Ovary (tissue), 10 donors: ENCODE results near the gene ZFP1. TPM values are rescaled to one million over a fixed set of nuclear protein-coding genes. Genes with fewer than 3 reads are reported as not detected.

Source experiments
- DNase-seq, 5 donors: peaks; one replicate each; pipeline ENCODE4 v3.0.0-alpha.2; 2019 to 2020
- H3K27ac ChIP-seq, 2 donors: fragments of 200-600 bp; one replicate each; pipeline versions ENCODE4 v1.5.1 to v1.8.0; 2019 to 2022
- H3K27me3 ChIP-seq: fragments of 200-600 bp; one replicate; pipeline ENCODE4 v1.8.0; 2022
- H3K36me3 ChIP-seq: fragments of 200-600 bp; sonication (generic); one replicate; pipeline ENCODE4 v1.5.1; 2019
- H3K4me1 ChIP-seq: one replicate; pipeline ENCODE4 v1.8.1; 2013; ENCODE audit warnings: mild to moderate bottlenecking, moderate library complexity; ENCODE audit not compliant: insufficient read depth
- H3K4me3 ChIP-seq: fragments of 200-600 bp; sonication (generic); one replicate; pipeline ENCODE4 v1.5.1; 2017
- H3K9me3 ChIP-seq, 2 donors: fragments of 200-600 bp in 1 of 2; sonication (generic) in 1 of 2; one replicate each; pipeline versions ENCODE4 v1.5.1 to v1.8.1; 2013 to 2019; ENCODE audit warnings: mild to moderate bottlenecking in 1 of 2, moderate library complexity in 1 of 2
- EP300 ChIP-seq: sonication (generic); formaldehyde crosslinking; IDR thresholded peaks from one replicate; pipeline ENCODE4 v1.6.1; 2017; ENCODE audit warnings: antibody characterized with exemption
- POLR2A ChIP-seq: fragments of 450-650 bp; IDR thresholded peaks from one replicate; pipeline ENCODE4 v1.6.1; 2017; ENCODE audit warnings: antibody characterized with exemption, mild to moderate bottlenecking, moderate library complexity
- whole genome bisulfite sequencing, 3 donors: extraction: QIAGEN DNeasy Blood & Tissue Kit in 1 of 3; methylation state at CpG; one replicate each; pipeline versions ENCODE4 v1.1.5 to v1.1.7; 2013 to 2017; 5-methylcytosine and 5-hydroxymethylcytosine counted together
- intact Hi-C, 4 donors: fragments of 100-400 bp; cut with DNase I; formaldehyde crosslinking; loops; one replicate each; pipeline versions ENCODE4 v1.11.0 to v1.15.1; 2022 to 2023
- long read RNA-seq, 3 donors: library from polyadenylated mRNA in 2 of 3; unstranded in 2 of 3; transcript quantifications; one replicate each; pipeline ENCODE4 v2.0.0 and lab custom pipeline, GENCODE V29; 2021 to 2026
- polyA plus RNA-seq, 2 donors: library from polyadenylated mRNA; stranded (reverse); fragments of 200-250 nt in 1 of 2; fragments of 350-450 nt in 1 of 2; fragmentation: Illumina TruSeq in 1 of 2; extraction: RNeasy Lipid Tissue Mini Kit (QIAGEN cat#74804) in 1 of 2; gene quantifications; one replicate each; pipeline ENCODE4 v1.2.3, GENCODE V29; 2013 to 2014
- total RNA-seq, 7 donors: library from RNA; depleted of rRNA in 2 of 7; stranded (reverse); fragments of >200 nt in 2 of 7; fragmentation: NEBNext Ultra II Directional in 3 of 7; extraction: Animal tissue kit (Norgen Biotek cat#: 25700) in 3 of 7; gene quantifications; one replicate each; pipeline versions ENCODE4 v1.1.0 to v1.2.4, GENCODE V29; 2016 to 2023
- TF ChIP-seq, protein P1 (sequence below), 3 donors: fragments of 450-650 bp in 2 of 3; fragments of 200-600 bp in 1 of 3; IDR thresholded peaks; one replicate each; pipeline versions ENCODE4 v1.5.1 to v1.8.0; 2016 to 2022; ENCODE audit warnings: antibody characterized with exemption in 3 of 3, mild to moderate bottlenecking in 1 of 3
- donor health status: DM: no; HTN: no; CAD: no; lungs with moderate emphysema.
- donor health status: DM: no; HTN: no; CAD: no.
- donor health status: Bipolar disorder and iron deficiency.
- donor health status: DM: yes; HTN: yes; CAD: no.
- donor health status: DM: no; HTN: no; CAD: no.
- donor health status: DM: yes; HTN: yes; CAD: no.

ZFP1 gene
- total RNA-seq (10 to 100 TPM in 6 of 7 donors, 1 to 10 TPM in 1; 7.9 to 22.3 (median 13.5) TPM), polyA plus RNA-seq (10 to 100 TPM in 1 of 2 donors, 1 to 10 TPM in 1; 7.2 to 15.7 TPM)
- long read RNA-seq, donor 1, transcript ZFP1-209 (4 exons, 1,457 nt) = major isoform, 9 of 14 reads
- long read RNA-seq, donor 1, partial matches to known transcripts = 1 of 14 reads
- long read RNA-seq, donor 1, other reads (novel, unspliced or antisense) = 0 of 14 reads
- long read RNA-seq, donor 2, transcript ZFP1-209 (4 exons, 1,457 nt) = major isoform, 7 of 8 reads
- long read RNA-seq, donor 2, partial matches to known transcripts = 0 of 8 reads
- long read RNA-seq, donor 2, other reads (novel, unspliced or antisense) = 0 of 8 reads
- long read RNA-seq, donor 3, transcript ZFP1-209 (4 exons, 1,457 nt) = major isoform, 15 of 30 reads
- long read RNA-seq, donor 3, partial matches to known transcripts = 3 of 30 reads
- long read RNA-seq, donor 3, other reads (novel, unspliced or antisense) = 7 of 30 reads

DNA sequence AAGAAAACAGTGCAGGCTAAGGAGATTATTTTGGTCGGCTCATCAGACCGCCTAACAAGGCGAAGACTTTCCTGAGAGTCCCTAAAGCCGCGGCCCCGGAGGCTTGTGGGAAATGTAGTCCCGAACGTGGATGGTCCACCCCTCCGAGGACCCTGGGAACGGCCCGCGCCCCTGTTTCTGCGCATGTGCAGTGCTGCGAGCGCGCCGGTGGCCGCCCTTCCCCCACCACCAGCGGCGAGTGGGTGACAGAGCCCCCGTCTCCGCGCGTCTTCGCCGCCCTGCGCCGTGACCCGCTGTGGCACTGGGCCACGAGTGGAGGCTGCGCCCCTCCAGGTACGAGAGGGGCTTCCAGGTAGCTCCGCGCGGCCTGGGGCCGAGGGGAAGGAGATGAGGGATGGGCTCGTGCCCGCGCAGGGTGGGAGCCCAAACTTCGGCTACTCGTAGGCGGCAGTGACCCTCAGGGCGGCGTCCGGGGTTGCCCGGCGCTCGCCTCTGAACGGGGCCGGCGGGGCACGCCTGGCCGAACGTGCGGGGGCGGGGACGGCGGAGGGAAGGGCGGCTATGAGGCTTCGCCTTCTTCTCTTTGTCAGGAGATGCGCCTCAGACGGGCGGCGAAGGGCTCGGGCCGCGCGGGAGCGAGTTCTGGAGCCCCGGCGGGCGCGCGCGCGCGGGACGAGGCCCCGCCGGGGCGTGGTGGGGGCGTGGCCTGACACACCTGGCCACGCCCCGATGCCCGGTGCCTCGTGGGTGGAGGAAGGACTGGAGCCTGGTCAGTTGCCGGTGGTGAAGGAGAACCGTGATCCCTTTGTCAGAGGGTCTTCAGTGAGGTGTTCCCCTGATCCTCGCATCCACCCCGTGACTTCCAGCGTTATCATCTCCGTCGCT, at the start of gene ZFP1:
ZFP1 (plus strand) TSS at position 214 of the 885 bp plus-strand sequence. CDS start 4,428 bp downstream, outside the sequence.
- H3K4me3 ChIP-seq = peak within 1 kb of the TSS; percentile 100
- H3K9me3 ChIP-seq = peaks cover 0 to 4% of the 10 kb centered on the region in 2 donors
- TF ChIP-seq POLR2A = peak; percentile 47
- TF ChIP-seq, protein P1, sequence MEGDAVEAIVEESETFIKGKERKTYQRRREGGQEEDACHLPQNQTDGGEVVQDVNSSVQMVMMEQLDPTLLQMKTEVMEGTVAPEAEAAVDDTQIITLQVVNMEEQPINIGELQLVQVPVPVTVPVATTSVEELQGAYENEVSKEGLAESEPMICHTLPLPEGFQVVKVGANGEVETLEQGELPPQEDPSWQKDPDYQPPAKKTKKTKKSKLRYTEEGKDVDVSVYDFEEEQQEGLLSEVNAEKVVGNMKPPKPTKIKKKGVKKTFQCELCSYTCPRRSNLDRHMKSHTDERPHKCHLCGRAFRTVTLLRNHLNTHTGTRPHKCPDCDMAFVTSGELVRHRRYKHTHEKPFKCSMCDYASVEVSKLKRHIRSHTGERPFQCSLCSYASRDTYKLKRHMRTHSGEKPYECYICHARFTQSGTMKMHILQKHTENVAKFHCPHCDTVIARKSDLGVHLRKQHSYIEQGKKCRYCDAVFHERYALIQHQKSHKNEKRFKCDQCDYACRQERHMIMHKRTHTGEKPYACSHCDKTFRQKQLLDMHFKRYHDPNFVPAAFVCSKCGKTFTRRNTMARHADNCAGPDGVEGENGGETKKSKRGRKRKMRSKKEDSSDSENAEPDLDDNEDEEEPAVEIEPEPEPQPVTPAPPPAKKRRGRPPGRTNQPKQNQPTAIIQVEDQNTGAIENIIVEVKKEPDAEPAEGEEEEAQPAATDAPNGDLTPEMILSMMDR (IDR thresholded peaks at IDR 0.05) = no peak
- peak; percentile 24 for TF ChIP-seq EP300
- no peaks in the 10 kb centered on the region for H3K36me3 ChIP-seq
- WGBS, 3 donors = 0 to 1% (median 0%) methylated on average over 54 to 93 of the region's 93 CpGs
- H3K27me3 ChIP-seq = no peaks in the 10 kb centered on the region
- H3K4me1 ChIP-seq = no peaks in the 10 kb centered on the region
- peak; percentile 95 to 97 (median 96) for DNase-seq
- peak within 1 kb of the TSS; percentile 85 to 93 for H3K27ac ChIP-seq
- intact Hi-C loops = no loop called here

DNA sequence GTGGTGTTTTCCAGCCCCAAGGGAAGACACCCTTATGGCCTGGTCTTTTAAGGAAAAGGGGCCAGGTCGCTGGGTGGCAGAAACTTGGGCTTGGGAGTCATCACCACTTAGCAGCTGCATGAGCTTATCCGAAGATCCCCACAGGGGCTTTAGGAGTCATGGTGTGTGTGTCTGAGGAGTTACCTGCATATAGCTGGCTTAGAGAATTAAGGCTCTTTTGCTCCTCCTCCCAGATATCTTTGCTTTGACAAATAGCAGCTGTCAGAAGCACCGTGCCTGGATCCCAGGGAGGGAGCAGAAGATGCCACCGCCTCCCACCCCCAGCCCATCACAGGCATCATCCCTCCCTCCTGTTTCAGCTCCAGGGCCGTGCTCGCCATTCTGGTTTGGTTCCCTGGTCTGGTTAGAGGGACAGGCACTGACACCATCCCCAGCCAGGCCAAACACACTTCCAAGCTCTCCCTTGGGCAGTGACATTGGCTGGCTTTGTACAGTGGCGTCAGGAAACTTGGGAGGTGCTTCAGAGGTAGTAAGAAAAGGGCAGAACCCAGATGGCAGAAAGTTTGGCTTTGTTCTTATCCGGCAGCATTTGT, 49.2 kb upstream of the ZFP1 start:
- no peaks in the 10 kb centered on the region for H3K27me3 ChIP-seq
- H3K27ac ChIP-seq = no peak overlapping the region
- WGBS, 3 donors = 61 to 75% (median 65%) methylated on average over 8 of the region's 8 CpGs
- no peak for DNase-seq
- peaks cover 12% of the 10 kb centered on the region for H3K4me1 ChIP-seq
- no peaks in the 10 kb centered on the region for H3K36me3 ChIP-seq
- no peak overlapping the region for H3K4me3 ChIP-seq
- intact Hi-C loops = no loop called here
- H3K9me3 ChIP-seq = no peaks in the 10 kb centered on the region
- TF ChIP-seq, protein P1 (IDR thresholded peaks at IDR 0.05) = no peak
- TF ChIP-seq POLR2A (no peak), EP300 (no peak)

DNA sequence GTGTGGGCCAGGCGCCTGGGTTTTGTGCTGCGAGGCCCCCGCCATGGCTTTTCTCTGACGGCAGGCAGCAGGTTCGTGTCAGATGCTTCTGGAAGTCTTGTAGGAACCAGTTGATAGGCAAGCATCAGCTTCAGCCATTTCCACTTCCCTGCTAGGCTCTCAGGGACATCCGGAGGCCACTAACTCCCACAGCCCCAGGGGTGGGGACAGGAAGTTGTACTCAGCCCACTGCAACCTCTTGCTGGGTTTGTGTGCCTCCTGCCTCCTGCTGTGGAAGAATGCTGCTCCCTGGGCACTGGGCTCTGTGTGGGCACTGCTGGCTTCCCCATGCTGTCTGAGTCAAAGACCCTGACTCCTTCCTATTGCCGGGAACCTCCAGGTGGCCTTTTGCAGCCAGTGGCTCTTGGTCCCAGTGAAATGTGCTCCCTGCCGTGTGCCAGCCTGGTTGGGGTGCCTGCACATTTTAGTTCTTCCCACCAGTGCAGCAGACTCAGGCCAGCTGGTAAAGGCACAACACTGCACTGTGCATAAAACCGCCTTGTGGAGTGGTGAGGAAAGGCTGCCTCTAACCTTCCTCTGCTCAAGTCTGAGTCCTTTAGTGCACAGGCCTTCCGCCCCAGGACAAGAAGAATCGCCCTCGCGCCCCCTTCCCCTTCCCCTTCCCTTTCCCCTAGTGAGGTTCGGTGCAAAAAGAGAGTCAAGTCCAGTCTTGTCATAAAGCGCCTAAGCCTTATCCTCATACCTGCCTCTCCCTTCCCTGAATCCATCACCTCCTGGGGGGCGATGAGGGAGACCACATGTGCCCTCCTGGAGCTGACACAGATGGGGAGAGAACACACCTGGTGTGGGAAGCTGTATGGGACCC, 48.4 kb upstream of the ZFP1 start:
- peaks cover 12% of the 10 kb centered on the region for H3K4me1 ChIP-seq
- TF ChIP-seq, protein P1 (IDR thresholded peaks at IDR 0.05) = no peak
- TF ChIP-seq POLR2A (no peak), EP300 (no peak)

More for the DNA sequence above, 48.4 kb upstream of the ZFP1 start:
- H3K36me3 ChIP-seq = no peaks in the 10 kb centered on the region
- H3K4me3 ChIP-seq = no peak overlapping the region
- 80 to 89% (median 81%) methylated on average over 16 of the region's 16 CpGs for WGBS, 3 donors
- no peaks in the 10 kb centered on the region for H3K27me3 ChIP-seq
- H3K9me3 ChIP-seq = no peaks in the 10 kb centered on the region
- DNase-seq = no peak
- intact Hi-C loops = no loop called here
- no peak overlapping the region for H3K27ac ChIP-seq
